GM10847 (cell line): ENCODE results near the gene HOPX.

Experiments used
- POLR2A ChIP-seq: IDR thresholded peaks from 2 replicates; pipeline ENCODE4 v1.6.1; 2011; ENCODE audit not compliant: insufficient read length; ENCODE audit errors: extremely low read depth

HOPX gene

DNA sequence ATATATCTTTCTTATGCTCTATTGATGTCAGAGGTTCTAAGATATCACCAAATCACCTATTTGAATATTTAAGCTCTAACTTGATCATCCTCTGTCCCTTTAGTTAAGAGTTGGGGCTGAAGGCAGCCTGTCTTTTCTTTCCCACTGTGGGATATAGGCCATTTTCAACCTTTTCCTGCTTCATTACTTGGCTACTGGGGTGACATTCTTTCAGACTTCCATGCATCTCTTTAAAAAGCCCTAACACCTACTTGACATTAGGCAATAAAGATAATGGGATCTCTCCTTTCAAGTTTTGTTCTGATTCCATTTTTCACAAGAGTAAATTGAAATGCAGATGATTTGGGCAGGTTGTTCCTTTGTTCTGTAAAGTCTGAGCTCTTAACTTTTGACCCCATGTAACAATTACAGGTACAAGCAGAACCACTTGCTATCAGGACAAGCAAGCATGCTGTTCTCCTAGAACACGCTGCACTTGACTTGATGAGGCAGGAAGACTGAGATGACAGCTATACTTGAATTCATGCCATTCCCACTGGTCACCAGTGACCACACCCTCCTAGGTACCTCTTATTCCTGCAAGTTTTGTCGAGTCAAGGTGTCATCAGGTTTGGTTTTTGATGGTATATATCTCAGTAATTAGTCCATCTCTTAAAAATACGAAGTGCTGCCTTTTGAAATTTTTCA is 18.2 kb downstream of the HOPX start:
- TF ChIP-seq POLR2A: no peak

- TF ChIP-seq POLR2A: no peak
Observed at GRCh38 chr4:56659946-56660345, 21.1 kb downstream of the HOPX start.

GRCh38 chr4:56658528-56658927 is 22.6 kb downstream of the HOPX start:
- TF ChIP-seq POLR2A: no peak

DNA sequence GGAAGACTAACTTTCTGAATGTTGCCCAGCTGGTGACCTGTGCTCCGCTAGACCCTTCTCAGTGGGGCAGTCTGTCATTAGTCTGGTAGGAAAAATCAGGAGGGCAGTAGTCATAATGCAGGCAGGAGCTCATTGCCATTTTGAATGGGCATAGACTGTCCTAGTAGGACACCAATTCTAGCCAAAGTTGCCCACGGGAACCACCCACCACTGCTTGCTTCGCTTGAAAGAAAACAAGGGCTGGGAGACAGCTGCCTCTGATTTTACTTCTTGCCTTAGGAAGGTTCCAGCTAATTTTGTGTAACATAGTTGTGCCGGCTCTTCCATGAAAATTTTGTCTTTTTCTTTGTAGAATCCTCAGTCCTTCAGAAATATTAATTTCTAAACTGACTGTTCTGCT is 23.3 kb downstream of the HOPX start:
- TF ChIP-seq POLR2A: no peak

DNA sequence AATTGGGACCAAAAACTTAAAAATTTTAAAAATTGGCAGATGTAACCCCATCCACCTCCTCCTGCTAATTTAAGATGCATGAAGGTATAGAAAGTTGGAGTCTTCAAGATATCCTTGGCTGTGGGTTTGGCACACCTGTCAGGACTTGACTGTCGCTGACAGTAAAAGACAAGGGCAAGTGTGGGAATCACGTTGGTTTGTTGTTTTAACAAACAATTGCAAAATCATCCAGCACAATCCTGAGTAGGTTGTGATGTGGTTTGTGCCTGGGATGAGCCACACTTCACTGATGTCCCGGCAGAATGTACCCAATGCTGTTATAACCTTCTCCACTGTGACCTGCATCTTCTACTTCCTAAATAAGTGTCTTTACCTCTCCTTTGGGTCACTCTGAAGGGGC is 24.0 kb downstream of the HOPX start:
- no peak for TF ChIP-seq POLR2A

GRCh38 chr4:56656346-56656643 is 24.8 kb downstream of the HOPX start:
- TF ChIP-seq POLR2A: no peak

- TF ChIP-seq POLR2A: no peak
Observed at GRCh38 chr4:56655627-56656345, 25.3 kb downstream of the HOPX start.

GRCh38 chr4:56655209-56655626 is 25.9 kb downstream of the HOPX start:
- no peak for TF ChIP-seq POLR2A

DNA sequence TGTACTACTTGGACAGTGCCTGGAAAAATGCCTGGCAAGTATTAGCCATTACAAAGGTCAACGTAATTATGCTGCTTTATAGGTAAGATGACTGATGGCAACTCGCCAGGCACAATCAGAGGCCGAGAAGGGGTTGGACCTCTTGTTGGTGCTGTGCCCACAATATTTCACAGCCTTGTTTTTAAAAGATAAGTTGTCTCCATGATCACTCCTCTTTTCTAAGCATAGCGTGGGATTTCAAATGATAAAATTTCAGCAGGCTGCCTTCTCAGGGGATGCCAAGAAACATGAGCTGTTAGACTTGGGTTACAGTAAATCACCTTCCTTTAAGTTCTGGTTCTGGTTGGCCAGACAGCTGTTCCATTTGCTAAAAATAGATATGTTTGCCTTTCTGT is 26.9 kb downstream of the HOPX start:
- TF ChIP-seq POLR2A: no peak

DNA sequence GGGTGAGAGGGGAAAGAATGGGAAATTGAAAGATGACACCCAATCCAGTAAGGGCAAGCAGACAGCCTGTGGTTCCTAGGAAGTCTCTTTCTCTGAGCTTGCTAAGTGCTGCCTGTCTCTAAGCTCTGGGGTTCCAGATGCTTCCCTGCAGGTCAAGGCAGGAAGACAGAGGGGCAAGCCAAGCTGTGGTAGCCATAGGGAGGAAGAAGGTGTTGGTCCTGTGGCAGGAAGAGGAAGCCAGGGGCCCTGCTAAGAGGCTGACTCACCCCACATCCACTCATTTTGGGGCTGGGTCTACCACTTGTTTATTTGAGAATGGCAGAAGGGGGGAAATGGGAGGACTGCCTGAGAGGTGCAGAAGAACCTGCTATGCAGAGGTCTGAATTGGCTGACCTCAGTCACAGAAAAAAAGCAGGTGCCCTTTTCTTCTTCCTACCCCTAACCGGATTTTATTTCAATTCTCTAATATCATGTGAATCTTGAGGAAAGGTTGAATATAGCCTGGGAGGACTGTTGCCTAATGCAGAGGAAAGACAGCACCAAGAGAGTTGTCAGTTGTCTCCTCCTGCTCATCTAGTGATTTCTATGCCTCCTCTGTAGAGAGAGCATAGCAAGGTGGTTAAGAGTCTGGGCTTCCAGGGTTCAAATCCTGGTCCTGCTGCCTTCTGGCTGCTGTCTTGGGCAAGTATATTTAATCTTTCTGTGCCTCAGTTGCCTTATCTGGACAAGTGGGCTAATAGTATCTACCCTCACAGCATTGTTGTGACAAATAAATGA is 27.4 kb downstream of the HOPX start:
- no peak for TF ChIP-seq POLR2A

GRCh38 chr4:56652196-56652595 is 28.9 kb downstream of the HOPX start:
- no peak for TF ChIP-seq POLR2A

DNA sequence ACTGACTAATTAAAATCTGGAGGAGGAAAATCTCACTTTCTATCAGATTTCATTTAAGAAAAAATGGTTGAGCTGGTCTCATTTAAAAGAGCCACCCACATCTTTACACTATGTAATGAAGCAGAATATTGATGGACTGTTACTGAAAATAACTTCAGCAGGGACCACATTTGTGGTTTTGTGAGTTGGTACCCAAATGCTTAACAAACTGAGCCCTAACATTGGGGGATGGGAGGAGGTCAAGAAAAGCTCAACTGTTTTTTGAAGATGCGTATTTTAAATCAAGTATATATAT is 30.1 kb downstream of the HOPX start:
- TF ChIP-seq POLR2A: no peak

DNA sequence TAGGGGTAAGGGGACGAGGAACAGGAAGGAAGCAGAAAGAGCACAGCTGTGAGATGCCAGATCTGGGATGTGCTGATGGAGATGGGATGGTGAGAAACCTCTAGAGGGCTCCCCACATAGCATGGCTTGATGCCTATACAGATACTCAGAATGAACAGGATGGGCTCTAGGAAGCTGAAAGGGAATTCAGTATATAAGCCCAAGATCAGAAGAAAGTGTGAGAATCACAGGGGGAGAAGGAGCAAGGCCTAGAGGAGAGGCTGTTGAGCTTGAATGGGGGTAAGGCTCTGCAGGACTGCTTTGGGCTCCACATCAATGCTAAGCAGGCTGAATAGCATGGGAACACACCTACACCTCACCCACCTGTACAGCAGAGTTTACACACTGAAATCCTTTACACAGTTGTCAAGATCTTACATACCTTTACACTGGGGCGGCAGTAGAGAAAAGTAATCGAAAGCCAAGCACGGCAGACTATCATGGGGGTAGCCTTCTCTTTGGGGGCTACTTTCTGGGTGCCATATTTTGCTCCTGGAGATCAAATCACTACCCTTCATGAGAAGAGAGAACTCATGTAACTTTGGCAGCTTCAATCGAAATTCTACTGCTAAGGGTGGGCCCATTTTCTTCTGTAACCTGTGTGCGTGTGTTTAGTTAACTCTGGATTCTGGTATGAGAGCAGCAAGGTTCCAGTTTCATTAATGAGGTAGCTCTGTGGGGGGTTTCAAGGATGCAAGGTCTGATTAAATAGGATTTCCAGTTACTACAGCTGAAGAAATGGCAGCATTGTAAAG is 30.6 kb downstream of the HOPX start:
- TF ChIP-seq POLR2A: no peak

- TF ChIP-seq POLR2A: no peak
Observed at GRCh38 chr4:56649445-56650261, 31.4 kb downstream of the HOPX start.

GRCh38 chr4:56648824-56649151 is 32.3 kb downstream of the HOPX start:
- no peak for TF ChIP-seq POLR2A
